Measurements from ENCODE around the gene CHN2.

CHN2 gene

GRCh38 chr7:29364661-29365060 lies 170.1 kb downstream of the CHN2 start:
- no peak for DNase-seq (ENCODE audit: low read depth)

GRCh38 chr7:29365423-29365822 lies 170.8 kb downstream of the CHN2 start:
- DNase-seq (ENCODE audit: low read depth): no peak

GRCh38 chr7:29367784-29368183 lies 173.2 kb downstream of the CHN2 start:
- no peak for DNase-seq (ENCODE audit: low read depth)

GRCh38 chr7:29369909-29370488 lies 175.4 kb downstream of the CHN2 start:
- DNase-seq (ENCODE audit: low read depth): no peak

GRCh38 chr7:29370531-29371314 lies 176.1 kb downstream of the CHN2 start:
- DNase-seq (ENCODE audit: low read depth): peak; percentile 26

GRCh38 chr7:29371472-29371871 lies 176.9 kb downstream of the CHN2 start:
- no peak for DNase-seq (ENCODE audit: low read depth)

- peak; percentile 6 for DNase-seq (ENCODE audit: low read depth)
Measured at GRCh38 chr7:29372351-29373090, 177.9 kb downstream of the CHN2 start.

GRCh38 chr7:29375641-29376562 lies 181.3 kb downstream of the CHN2 start:
- DNase-seq (ENCODE audit: low read depth): peak; percentile 94

GRCh38 chr7:29377718-29378117 lies 183.1 kb downstream of the CHN2 start:
- no peak for DNase-seq (ENCODE audit: low read depth)

- no peak for DNase-seq (ENCODE audit: low read depth)
Measured at GRCh38 chr7:29379551-29379950, 185.0 kb downstream of the CHN2 start.

- DNase-seq (ENCODE audit: low read depth): no peak
Measured at GRCh38 chr7:29381206-29382094, 186.9 kb downstream of the CHN2 start.

GRCh38 chr7:29384277-29384676 lies 189.7 kb downstream of the CHN2 start:
- DNase-seq (ENCODE audit: low read depth): no peak

GRCh38 chr7:29385214-29385814 lies 190.7 kb downstream of the CHN2 start:
- DNase-seq (ENCODE audit: low read depth): no peak

- no peak for DNase-seq (ENCODE audit: low read depth)
Measured at GRCh38 chr7:29386196-29386765, 191.7 kb downstream of the CHN2 start.

- no peak for DNase-seq (ENCODE audit: low read depth)
Measured at GRCh38 chr7:29391262-29391661, 196.7 kb downstream of the CHN2 start.

GRCh38 chr7:29394321-29394720 lies 199.7 kb downstream of the CHN2 start:
- no peak for DNase-seq (ENCODE audit: low read depth)

GRCh38 chr7:29396563-29396962 lies 202.0 kb downstream of the CHN2 start:
- no peak for DNase-seq (ENCODE audit: low read depth)

- no peak for DNase-seq (ENCODE audit: low read depth)
Measured at GRCh38 chr7:29397398-29397797, 202.8 kb downstream of the CHN2 start.

GRCh38 chr7:29398011-29398410 lies 203.4 kb downstream of the CHN2 start:
- DNase-seq (ENCODE audit: low read depth): no peak

- DNase-seq (ENCODE audit: low read depth): no peak
Measured at GRCh38 chr7:29400437-29400836, 205.9 kb downstream of the CHN2 start.

Data from HS-5 (cell line).